ENCODE measurements around the gene KIF26B. TPM values are rescaled to one million over a fixed set of nuclear protein-coding genes. Genes with fewer than 3 reads are reported as not detected.

KIF26B gene
- total RNA-seq, 5 donors from 2014 or later (not counting 1 experiment from before 2014, with no cell fraction given): 0.03 to 0.06 (median 0.05) TPM; not detected in 2

GRCh38 chr1:245390975-245391374 lies 236.2 kb downstream of the KIF26B start:
- peaks cover 3 to 4% (median 4%) of the 10 kb centered on the region in 3 donors for H3K9me3 Mint-ChIP-seq
- no CpG with 5 or more reads among the region's 1 CpG for WGBS (ENCODE audit: insufficient coverage)
- H3K27me3 Mint-ChIP-seq: no peaks in the 10 kb centered on the region
- H3K36me3 Mint-ChIP-seq: no peaks in the 10 kb centered on the region
- ChIA-PET POLR2A (interaction anchor here in 1 of 2 donors (0.6 kb wide), 1 partner anchor 645 kb away, joined by 6 read pairs; no protein-coding TSS in a partner anchor), CTCF (interaction anchor here in 1 of 2 donors (0.7 kb wide), 1 partner anchor 612 kb away, joined by 4 read pairs; no protein-coding TSS in a partner anchor)
- Histone ChIP-seq H3K27ac (ENCODE audit: low read length) (no peak overlapping the region), H3K36me3 (ENCODE audit: control insufficient read depth in 2 of 2, extremely low read depth in 1 of 2, insufficient read depth in 1 of 2, low read length in 1 of 2) (no peaks in the 10 kb centered on the region), H3K9me3 (no peaks in the 10 kb centered on the region), H3K27me3 (replicated peaks in 1 of 2; ENCODE audit: control insufficient read depth in 2 of 2, extremely low read depth in 1 of 2, insufficient read depth in 2 of 2, low read length in 1 of 2) (peaks cover 0 to 3% of the 10 kb centered on the region in 2 experiments), H3K4me1 (ENCODE audit: control insufficient read depth in 1 of 2, extremely low read depth in 1 of 2, insufficient read depth in 2 of 2, low read length in 2 of 2) (no peaks in the 10 kb centered on the region), H3K4me3 (ENCODE audit: control insufficient read depth in 1 of 2, extremely low read depth in 1 of 2, low read length in 1 of 2) (no peak overlapping the region)
- ATAC-seq (replicated peaks in 1 of 4): no peak
- DNase-seq: no peak
- H3K4me1 Mint-ChIP-seq: no peaks in the 10 kb centered on the region
- H3K27ac Mint-ChIP-seq: no peak overlapping the region
- no peak overlapping the region for H3K4me3 Mint-ChIP-seq

GRCh38 chr1:245393694-245394093 lies 238.9 kb downstream of the KIF26B start:
- Histone ChIP-seq H3K27me3 (replicated peaks in 1 of 2; ENCODE audit: control insufficient read depth in 2 of 2, extremely low read depth in 1 of 2, insufficient read depth in 2 of 2, low read length in 1 of 2) (no peaks in the 10 kb centered on the region), H3K4me1 (ENCODE audit: control insufficient read depth in 1 of 2, extremely low read depth in 1 of 2, insufficient read depth in 2 of 2, low read length in 2 of 2) (no peaks in the 10 kb centered on the region), H3K4me3 (ENCODE audit: control insufficient read depth in 1 of 2, extremely low read depth in 1 of 2, low read length in 1 of 2) (no peak overlapping the region), H3K9me3 (no peaks in the 10 kb centered on the region), H3K36me3 (ENCODE audit: control insufficient read depth in 2 of 2, extremely low read depth in 1 of 2, insufficient read depth in 1 of 2, low read length in 1 of 2) (no peaks in the 10 kb centered on the region), H3K27ac (ENCODE audit: low read length) (no peak overlapping the region)
- DNase-seq: no peak
- WGBS (ENCODE audit: insufficient coverage): 54% methylated on average over 2 of the region's 3 CpGs
- H3K36me3 Mint-ChIP-seq: no peaks in the 10 kb centered on the region
- H3K4me3 Mint-ChIP-seq: no peak overlapping the region
- no peak overlapping the region for H3K27ac Mint-ChIP-seq
- no peaks in the 10 kb centered on the region for H3K4me1 Mint-ChIP-seq
- no peak for ATAC-seq (replicated peaks in 1 of 4)
- peaks cover 3 to 4% (median 4%) of the 10 kb centered on the region in 3 donors for H3K9me3 Mint-ChIP-seq
- CTCF ChIA-PET: interaction anchor here in 1 of 2 donors (0.7 kb wide), 1 partner anchor 8 kb away, joined by 3 read pairs; no protein-coding TSS in a partner anchor
- H3K27me3 Mint-ChIP-seq: peaks cover 0 to 3% of the 10 kb centered on the region in 2 donors
- POLR2A ChIA-PET: no interaction called here

GRCh38 chr1:245395680-245396079 lies 240.9 kb downstream of the KIF26B start:
- Mint-ChIP-seq H3K4me3 (no peak overlapping the region), H3K36me3 (no peaks in the 10 kb centered on the region), H3K27me3 (peaks cover 0 to 12% of the 10 kb centered on the region in 2 donors), H3K9me3 (peaks cover 3 to 4% (median 4%) of the 10 kb centered on the region in 3 donors), H3K27ac (no peak overlapping the region), H3K4me1 (no peaks in the 10 kb centered on the region)
- ATAC-seq (replicated peaks in 1 of 4): no peak
- Histone ChIP-seq H3K27ac (ENCODE audit: low read length) (no peak overlapping the region), H3K4me3 (ENCODE audit: control insufficient read depth in 1 of 2, extremely low read depth in 1 of 2, low read length in 1 of 2) (no peak overlapping the region), H3K9me3 (no peaks in the 10 kb centered on the region), H3K27me3 (replicated peaks in 1 of 2; ENCODE audit: control insufficient read depth in 2 of 2, extremely low read depth in 1 of 2, insufficient read depth in 2 of 2, low read length in 1 of 2) (no peaks in the 10 kb centered on the region), H3K4me1 (ENCODE audit: control insufficient read depth in 1 of 2, extremely low read depth in 1 of 2, insufficient read depth in 2 of 2, low read length in 2 of 2) (no peaks in the 10 kb centered on the region), H3K36me3 (ENCODE audit: control insufficient read depth in 2 of 2, extremely low read depth in 1 of 2, insufficient read depth in 1 of 2, low read length in 1 of 2) (no peaks in the 10 kb centered on the region)
- ChIA-PET CTCF (interaction anchor here in 1 of 2 donors (0.5 kb wide), 1 partner anchor 258 kb away, joined by 3 read pairs; no protein-coding TSS in a partner anchor), POLR2A (no interaction called here)
- WGBS (ENCODE audit: insufficient coverage): 69% methylated on average over 2 of the region's 4 CpGs
- DNase-seq: no peak

GRCh38 chr1:245396615-245397014 lies 241.8 kb downstream of the KIF26B start:
- Mint-ChIP-seq H3K4me1 (no peaks in the 10 kb centered on the region), H3K36me3 (no peaks in the 10 kb centered on the region), H3K27ac (no peak overlapping the region), H3K9me3 (peaks cover 3 to 4% (median 4%) of the 10 kb centered on the region in 3 donors), H3K4me3 (no peak overlapping the region), H3K27me3 (peaks cover 0 to 12% of the 10 kb centered on the region in 2 donors)
- no peak overlapping the region for H3K4me3 ChIP-seq (ENCODE audit: control insufficient read depth in 1 of 2, extremely low read depth in 1 of 2, low read length in 1 of 2)
- DNase-seq (no peak), ATAC-seq (replicated peaks in 1 of 4) (no peak)
- no peaks in the 10 kb centered on the region for H3K27me3 ChIP-seq (replicated peaks in 1 of 2; ENCODE audit: control insufficient read depth in 2 of 2, extremely low read depth in 1 of 2, insufficient read depth in 2 of 2, low read length in 1 of 2)
- H3K27ac ChIP-seq (ENCODE audit: low read length): no peak overlapping the region
- H3K9me3 ChIP-seq: no peaks in the 10 kb centered on the region
- POLR2A ChIA-PET: no interaction called here
- H3K4me1 ChIP-seq (ENCODE audit: control insufficient read depth in 1 of 2, extremely low read depth in 1 of 2, insufficient read depth in 2 of 2, low read length in 2 of 2): no peaks in the 10 kb centered on the region
- no peaks in the 10 kb centered on the region for H3K36me3 ChIP-seq (ENCODE audit: control insufficient read depth in 2 of 2, extremely low read depth in 1 of 2, insufficient read depth in 1 of 2, low read length in 1 of 2)
- no CpG with 5 or more reads among the region's 2 CpGs for WGBS (ENCODE audit: insufficient coverage)
- CTCF ChIA-PET: interaction anchor here (0.6 to 0.7 kb wide), 2 partner anchors 257 to 1495 kb away, joined by 3 to 4 read pairs; no protein-coding TSS in a partner anchor

GRCh38 chr1:245397771-245398170 lies 243.0 kb downstream of the KIF26B start:
- WGBS (ENCODE audit: insufficient coverage): no CpG with 5 or more reads among the region's 3 CpGs
- POLR2A ChIA-PET: no interaction called here
- Mint-ChIP-seq H3K9me3 (peaks cover 3 to 4% (median 4%) of the 10 kb centered on the region in 3 donors), H3K27me3 (peaks cover 0 to 12% of the 10 kb centered on the region in 2 donors), H3K4me3 (no peak overlapping the region), H3K4me1 (no peaks in the 10 kb centered on the region), H3K36me3 (no peaks in the 10 kb centered on the region), H3K27ac (no peak overlapping the region)
- H3K9me3 ChIP-seq: no peaks in the 10 kb centered on the region
- no peak for ATAC-seq (replicated peaks in 1 of 4)
- H3K4me3 ChIP-seq (ENCODE audit: control insufficient read depth in 1 of 2, extremely low read depth in 1 of 2, low read length in 1 of 2): no peak overlapping the region
- no peak overlapping the region for H3K27ac ChIP-seq (ENCODE audit: low read length)
- CTCF ChIA-PET: no interaction called here
- DNase-seq: no peak
- H3K4me1 ChIP-seq (ENCODE audit: control insufficient read depth in 1 of 2, extremely low read depth in 1 of 2, insufficient read depth in 2 of 2, low read length in 2 of 2): no peaks in the 10 kb centered on the region
- H3K27me3 ChIP-seq (replicated peaks in 1 of 2; ENCODE audit: control insufficient read depth in 2 of 2, extremely low read depth in 1 of 2, insufficient read depth in 2 of 2, low read length in 1 of 2): no peaks in the 10 kb centered on the region
- H3K36me3 ChIP-seq (ENCODE audit: control insufficient read depth in 2 of 2, extremely low read depth in 1 of 2, insufficient read depth in 1 of 2, low read length in 1 of 2): no peaks in the 10 kb centered on the region

GRCh38 chr1:245398180-245398579 lies 243.4 kb downstream of the KIF26B start:
- no peak for ATAC-seq (replicated peaks in 1 of 4)

More at GRCh38 chr1:245398180-245398579, 243.4 kb downstream of the KIF26B start:
- Mint-ChIP-seq H3K27ac (no peak overlapping the region), H3K4me3 (no peak overlapping the region), H3K9me3 (peaks cover 2 to 3% (median 3%) of the 10 kb centered on the region in 3 donors), H3K36me3 (no peaks in the 10 kb centered on the region), H3K4me1 (no peaks in the 10 kb centered on the region), H3K27me3 (peaks cover 0 to 12% of the 10 kb centered on the region in 2 donors)
- Histone ChIP-seq H3K4me1 (ENCODE audit: control insufficient read depth in 1 of 2, extremely low read depth in 1 of 2, insufficient read depth in 2 of 2, low read length in 2 of 2) (no peaks in the 10 kb centered on the region), H3K4me3 (ENCODE audit: control insufficient read depth in 1 of 2, extremely low read depth in 1 of 2, low read length in 1 of 2) (no peak overlapping the region), H3K27me3 (replicated peaks in 1 of 2; ENCODE audit: control insufficient read depth in 2 of 2, extremely low read depth in 1 of 2, insufficient read depth in 2 of 2, low read length in 1 of 2) (no peaks in the 10 kb centered on the region), H3K9me3 (no peaks in the 10 kb centered on the region), H3K27ac (ENCODE audit: low read length) (no peak overlapping the region), H3K36me3 (ENCODE audit: control insufficient read depth in 2 of 2, extremely low read depth in 1 of 2, insufficient read depth in 1 of 2, low read length in 1 of 2) (no peaks in the 10 kb centered on the region)
- 98% methylated on average over 5 of the region's 5 CpGs for WGBS (ENCODE audit: insufficient coverage)
- ChIA-PET CTCF (no interaction called here), POLR2A (no interaction called here)
- no peak for DNase-seq
